NB4 (cell line): ENCODE measurements around the gene DOCK8.

Source experiments
- MAX ChIP-seq: IDR thresholded peaks from 2 replicates; pipeline ENCODE4 v1.6.1; 2011; ENCODE audit warnings: low read depth, low read length
- MYC ChIP-seq: IDR thresholded peaks from 2 replicates; pipeline ENCODE4 v1.6.1; 2011; ENCODE audit warnings: low read depth, low read length
- POLR2A ChIP-seq: IDR thresholded peaks from 2 replicates; pipeline ENCODE4 v1.6.1; 2011; ENCODE audit warnings: mild to moderate bottlenecking; ENCODE audit not compliant: insufficient read length; ENCODE audit errors: extremely low read depth
- TF ChIP-seq, protein P1 (sequence below): IDR thresholded peaks from one replicate; pipeline ENCODE4 v1.5.1; 2012; ENCODE audit warnings: low read depth, low read length

DNA sequence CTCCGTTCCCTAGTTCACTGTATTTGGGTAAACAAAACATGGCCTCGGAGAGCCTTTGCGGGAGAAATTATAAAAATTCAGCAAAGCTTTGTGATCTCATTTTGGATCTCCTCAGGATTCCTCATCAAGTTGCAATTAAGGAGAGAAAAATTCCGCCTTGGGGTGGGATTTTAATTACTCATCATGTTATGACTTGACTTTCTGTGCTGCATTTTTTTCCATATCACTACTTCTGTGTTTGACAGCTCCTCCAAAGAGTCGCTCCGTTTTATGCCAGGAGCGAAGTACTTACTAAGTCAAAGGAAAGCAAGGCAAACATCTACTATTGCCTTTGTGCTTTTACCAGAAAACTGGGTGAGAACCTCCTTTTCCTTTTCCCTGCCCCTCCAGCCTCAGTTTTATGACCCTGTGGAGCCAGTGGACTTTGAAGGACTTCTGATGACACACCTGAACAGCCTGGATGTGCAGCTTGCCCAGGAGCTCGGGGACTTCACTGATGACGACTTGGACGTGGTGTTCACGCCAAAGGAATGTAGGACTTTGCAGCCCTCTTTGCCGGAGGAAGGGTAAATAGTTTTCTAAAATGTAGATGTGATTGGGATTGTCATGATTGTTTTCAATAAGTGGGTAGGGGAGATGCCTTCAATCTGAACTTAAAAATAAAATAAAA is 71.5 kb downstream of the DOCK8 start:
- TF ChIP-seq, protein P1, sequence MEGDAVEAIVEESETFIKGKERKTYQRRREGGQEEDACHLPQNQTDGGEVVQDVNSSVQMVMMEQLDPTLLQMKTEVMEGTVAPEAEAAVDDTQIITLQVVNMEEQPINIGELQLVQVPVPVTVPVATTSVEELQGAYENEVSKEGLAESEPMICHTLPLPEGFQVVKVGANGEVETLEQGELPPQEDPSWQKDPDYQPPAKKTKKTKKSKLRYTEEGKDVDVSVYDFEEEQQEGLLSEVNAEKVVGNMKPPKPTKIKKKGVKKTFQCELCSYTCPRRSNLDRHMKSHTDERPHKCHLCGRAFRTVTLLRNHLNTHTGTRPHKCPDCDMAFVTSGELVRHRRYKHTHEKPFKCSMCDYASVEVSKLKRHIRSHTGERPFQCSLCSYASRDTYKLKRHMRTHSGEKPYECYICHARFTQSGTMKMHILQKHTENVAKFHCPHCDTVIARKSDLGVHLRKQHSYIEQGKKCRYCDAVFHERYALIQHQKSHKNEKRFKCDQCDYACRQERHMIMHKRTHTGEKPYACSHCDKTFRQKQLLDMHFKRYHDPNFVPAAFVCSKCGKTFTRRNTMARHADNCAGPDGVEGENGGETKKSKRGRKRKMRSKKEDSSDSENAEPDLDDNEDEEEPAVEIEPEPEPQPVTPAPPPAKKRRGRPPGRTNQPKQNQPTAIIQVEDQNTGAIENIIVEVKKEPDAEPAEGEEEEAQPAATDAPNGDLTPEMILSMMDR = no peak
- TF ChIP-seq MAX = no peak
- no peak for TF ChIP-seq POLR2A
- no peak for TF ChIP-seq MYC
